Activated CD4-positive, CD25-positive, alpha-beta regulatory T cell (primary cell): ENCODE measurements around the gene GNAL.

ENCODE experiments used
- DNase-seq, 4 experiments: peaks; one replicate each; lab custom pipeline; 2025; lab: John Stamatoyannopoulos, UW

GNAL gene

DNA sequence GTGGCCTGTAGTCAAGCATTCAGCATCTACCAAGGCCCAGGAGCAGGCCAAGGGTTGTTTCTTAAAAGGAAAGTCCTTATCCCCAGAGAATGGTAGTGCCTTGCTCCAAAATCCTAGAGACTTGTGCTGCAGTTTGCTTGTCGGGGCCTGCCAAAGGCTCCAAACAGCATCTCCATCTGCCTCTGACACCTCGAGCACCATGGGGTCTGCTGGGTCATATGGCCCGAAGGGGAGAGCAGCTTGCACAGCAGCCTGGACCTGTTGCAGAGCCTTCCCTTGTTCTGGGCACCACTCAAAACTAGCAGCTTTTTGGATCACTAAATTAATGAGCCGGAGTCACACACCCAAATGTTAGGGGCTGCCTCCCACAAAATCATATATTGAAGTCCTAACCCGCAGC is 35.7 kb downstream of the GNAL start:
- no peak for DNase-seq

DNA sequence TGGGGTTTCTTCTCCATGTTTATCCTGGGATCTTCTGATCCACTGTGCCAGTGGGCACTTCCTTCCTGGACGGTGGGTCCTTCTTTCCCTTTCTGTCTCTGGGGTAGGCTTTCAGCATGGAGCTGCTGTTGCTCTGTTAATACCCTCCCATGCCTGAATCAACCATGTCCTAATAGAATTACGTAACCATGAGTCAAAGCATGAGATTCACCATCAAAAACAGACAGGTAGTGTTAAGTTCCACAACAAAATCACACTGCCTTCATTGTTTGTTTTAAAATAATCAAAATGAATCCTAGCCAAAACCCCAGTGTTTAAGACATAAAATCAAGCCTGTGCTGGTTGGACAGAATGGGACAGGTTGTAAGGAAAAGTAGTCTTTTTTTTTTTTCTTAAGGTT is 37.5 kb downstream of the GNAL start:
- DNase-seq = no peak

DNA sequence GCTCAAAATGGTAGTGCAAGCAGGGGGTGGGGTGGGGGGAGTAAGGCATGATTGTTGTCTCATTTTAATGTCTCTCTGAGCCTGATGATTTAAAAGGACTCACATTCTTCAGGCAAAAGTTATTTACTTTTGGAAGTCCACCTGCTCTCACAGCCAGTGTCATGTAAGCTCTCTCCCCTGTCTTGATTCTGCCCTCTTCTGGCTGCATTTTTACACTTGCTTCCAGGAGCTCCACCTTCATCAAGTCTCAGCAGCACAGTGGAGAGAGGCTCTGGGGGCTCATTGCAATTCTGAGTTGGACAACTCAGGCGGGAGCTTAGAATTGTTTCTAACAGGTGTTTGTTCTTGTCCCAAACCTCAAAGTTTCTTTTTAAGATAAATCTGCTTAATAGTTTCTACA is 39.2 kb downstream of the GNAL start:
- DNase-seq = no peak

DNA sequence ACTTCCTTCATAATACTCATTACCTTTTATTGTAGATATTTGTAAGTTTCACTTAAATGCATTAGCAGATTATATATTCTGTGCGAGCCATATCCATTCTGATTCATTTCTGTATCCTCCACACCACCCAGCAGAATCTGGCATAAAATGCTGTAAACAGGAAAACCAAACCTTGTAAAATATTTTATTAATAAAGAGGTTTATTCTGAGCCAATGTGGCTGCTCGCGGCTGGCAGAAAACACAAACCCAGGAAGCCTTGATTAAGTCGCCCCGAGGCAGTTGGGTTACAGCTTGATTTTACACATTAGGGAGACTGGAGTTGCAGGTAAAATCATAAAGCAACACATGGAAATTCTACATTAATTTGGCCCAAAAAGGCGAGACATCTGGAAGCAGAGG is 40.5 kb downstream of the GNAL start:
- DNase-seq = no peak

DNA sequence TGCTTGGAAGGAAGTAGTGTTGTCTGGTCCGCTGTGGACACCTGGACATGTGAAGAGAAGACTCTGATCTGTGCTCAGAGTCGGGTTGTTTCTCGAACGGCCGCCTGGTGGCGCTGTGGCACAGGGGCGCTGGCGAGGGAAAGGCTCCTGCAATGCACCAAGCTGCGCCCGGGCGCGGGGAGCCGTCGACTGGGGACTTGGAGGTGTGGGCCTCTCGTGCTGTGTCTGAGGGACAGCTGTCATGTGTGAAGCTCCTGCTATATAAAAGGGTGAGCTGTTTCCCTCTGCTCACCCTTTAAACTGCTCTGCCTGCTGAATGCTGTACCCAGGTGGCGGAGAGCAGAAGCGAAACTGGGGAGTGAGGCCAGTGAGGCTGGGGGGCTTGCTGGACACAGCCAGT is 44.0 kb downstream of the GNAL start:
- peak in 3 of 4 experiments; percentile 12 to 32 (median 31) for DNase-seq

DNA sequence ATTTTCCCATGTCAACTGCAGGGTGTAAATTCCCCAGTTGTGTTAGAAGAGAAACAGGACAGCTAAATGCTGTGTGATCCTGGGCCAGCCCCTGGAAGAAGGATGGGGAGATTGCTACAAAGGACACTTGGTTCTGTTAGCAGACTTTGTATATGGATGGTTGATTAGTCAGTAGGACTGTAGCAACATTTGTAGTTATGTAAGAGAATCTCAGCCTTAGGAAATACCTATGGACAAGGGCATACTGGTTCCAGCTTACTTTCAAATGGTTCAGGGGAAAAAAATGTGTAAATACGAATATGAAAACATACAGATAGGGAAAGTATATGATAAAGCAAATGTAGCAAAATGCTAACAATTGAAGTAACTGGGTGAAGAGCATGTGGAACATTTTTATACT is 47.6 kb downstream of the GNAL start:
- no peak for DNase-seq

DNA sequence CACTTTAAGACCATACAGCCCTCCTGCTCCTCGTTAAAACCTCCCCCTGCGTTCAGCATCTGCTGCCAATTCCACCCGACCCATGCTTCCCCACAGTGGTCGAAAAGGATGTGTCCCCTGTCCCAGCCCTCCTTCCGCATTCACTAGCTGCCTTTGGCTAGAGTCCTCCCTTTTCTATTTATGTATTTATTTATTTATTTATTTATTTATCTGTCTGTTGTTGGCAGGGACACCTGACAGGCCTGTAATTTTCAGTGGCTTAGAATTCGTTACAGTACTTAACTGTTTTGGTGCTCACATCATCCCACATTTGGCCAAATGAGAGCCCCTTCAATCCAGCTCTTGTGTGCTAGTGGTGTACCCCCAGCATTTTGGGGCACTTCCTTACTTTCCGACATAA is 50.8 kb downstream of the GNAL start:
- DNase-seq = no peak

DNA sequence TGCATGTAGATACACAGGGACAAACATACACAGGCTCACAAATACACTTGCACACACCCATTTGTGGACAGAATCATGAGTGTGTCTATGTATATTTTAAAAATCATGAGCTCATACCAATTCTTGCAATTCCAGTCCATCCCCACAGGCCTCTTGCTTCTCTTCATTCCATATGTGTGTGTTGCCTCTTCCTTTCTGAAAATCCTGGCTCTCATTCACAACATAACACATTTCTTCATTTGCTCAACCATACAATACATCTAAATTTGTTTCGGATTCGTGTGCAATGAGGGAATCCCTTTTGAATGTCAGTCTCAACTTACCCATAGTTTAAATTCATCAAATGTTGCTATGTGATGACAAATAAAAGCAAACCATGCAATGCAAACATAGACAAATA is 51.4 kb downstream of the GNAL start:
- DNase-seq = no peak

DNA sequence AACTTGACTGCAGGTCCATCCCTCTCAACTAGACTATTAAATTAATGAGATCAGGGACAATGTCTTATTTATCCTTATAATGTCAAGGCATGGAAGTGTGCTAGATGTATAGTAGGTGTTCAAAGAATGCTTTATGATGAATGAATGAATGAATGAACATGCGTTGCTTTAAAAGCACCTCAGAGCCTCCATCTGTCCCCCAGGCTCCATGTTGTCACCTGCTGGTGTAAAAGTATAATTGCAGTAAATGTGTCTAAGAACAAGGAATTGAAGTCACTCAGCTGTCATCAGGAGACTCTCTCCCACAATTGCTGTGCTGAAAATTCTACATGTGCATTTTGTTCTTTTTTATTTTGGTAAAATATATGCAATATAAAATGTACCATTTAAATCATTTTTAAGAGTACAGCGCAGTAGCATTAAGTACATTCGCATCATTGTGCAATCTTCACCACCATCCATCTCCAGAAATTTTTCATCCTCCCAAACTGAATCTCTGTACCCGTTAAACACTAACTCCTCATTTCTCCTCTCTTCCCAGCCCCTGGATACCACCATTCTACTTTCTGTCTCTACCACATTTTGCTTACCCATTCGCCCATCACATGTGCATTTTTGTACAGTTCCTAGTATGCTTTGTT is 52.6 kb downstream of the GNAL start:
- DNase-seq = no peak

DNA sequence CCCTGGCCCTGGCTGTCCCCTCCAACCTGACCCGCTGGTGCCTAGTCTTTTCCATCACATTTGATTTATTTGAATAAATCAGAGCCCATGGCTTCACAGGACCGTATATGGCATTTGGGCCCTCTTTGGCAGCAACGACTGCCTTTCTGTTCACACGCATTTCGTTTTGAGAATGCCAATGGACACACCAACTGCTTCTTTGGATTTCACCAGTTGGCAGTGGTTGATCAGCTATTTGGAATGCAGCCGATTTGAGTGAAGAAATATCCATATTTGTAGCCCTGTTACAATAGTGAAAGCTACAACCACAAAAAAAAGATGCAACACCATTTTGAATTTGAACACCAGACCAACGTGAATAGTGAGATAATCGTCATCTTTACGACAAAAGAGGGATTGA is 56.5 kb downstream of the GNAL start:
- no peak for DNase-seq

DNA sequence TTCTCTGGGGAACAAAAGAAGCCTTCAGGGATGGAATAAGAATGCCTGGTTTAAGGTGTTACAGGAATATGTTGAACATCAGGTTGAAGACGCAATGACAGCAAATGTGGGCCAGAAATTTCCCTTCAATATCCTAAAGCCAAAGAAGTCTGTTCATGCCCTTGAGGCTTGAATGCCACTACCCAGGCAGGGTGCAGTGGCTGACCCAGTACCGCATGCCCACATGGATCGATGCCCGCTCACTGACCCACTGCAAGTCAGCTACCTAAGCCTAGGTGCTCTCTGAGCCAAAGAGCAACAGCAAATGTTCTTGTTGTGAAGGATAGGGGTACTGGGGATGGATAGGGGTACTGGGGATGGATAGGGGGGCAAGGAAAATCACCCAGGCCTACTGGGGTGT is 58.2 kb downstream of the GNAL start:
- no peak for DNase-seq

DNA sequence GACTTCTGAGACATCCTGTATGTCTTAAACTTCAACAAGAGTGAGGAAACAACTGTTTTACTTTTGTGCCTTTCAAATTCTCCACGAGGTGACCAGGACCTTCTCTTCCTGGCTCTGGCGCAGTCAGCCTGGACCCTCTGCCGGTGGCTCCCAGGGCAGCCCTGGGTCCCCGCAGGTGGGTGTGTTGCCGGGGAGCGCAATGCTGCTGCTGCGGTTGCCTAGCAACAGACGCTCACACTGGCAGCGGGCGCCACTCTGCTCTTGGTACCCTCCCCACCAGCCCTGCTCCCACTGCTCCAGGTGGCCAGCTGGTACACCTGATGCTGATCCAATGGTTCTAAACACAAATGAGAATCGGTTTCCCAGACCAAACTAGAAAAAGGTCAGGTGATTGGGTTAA is 58.7 kb downstream of the GNAL start:
- no peak for DNase-seq

DNA sequence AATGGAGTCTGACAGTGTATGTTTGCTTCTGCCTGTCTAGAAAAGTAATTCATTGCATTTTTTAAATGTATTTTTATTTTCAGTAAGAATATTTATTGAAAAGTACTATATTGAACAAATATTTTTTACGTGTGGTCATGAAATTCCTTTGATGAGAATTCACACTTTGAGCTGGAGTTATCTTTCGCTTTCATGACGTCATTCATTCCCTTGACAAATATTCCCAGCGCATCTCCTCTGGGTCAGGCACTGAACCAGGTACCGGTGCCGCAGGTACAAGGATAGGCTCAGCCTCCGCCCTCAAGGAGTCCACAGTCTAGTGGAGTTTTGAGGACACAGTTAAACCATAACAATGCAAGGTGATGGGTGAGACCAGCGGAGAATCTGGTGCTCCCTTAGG is 60.2 kb downstream of the GNAL start:
- no peak for DNase-seq

DNA sequence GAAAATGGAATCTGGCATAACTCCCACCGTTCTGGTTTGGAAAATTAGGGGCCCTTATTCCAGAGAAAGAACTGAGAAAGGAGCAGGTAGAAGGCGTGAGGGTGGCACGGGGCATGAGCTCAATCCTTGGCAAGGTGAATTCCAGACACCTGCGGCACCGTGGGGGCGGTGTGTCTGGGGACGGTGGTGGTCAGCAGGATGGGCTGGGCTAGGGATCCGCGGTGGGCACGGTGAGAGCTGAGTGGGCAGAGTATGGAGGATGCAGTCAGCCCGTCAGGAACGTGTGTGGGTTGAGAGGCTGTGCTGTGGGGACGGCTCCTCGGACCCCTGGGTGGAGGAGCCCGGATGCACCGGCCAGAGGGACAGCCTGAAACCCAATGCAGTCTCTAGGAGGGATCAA is 61.1 kb downstream of the GNAL start:
- no peak for DNase-seq

DNA sequence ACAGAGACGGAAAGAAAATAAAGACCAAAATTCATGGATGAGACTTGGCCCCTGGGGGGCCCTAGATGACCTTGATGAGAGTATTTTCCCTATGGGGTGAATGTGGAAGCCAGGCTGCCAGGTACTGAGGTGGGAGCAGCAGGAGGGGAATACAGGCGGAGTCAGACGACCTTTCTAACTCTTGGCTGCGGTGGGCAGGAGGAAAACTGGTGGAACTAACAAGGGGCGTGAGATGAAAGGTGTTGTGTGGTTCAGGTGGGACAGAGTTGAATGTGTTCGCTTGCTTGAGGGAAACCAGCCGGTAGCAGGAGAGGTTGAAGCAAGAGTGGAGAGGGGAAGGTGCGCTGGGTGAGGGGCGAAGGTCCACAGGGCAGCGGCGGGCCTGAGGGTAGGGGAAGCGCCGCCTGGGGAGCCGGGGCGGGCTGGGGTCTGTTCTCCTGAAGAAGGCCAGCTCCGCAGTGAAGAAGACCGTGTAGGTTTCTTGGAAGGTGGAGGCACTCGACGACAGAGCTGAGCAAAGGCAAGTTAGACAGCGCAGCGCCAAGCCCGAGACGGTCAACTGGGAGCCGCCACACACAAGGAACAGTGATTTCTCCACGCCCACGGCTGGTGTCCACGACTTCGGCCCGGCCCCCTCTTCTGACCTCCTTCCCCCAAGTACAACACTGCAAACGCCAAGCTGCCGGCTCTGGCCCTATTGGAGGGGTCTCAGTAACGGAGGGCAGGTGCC is 61.7 kb downstream of the GNAL start:
- DNase-seq = no peak

DNA sequence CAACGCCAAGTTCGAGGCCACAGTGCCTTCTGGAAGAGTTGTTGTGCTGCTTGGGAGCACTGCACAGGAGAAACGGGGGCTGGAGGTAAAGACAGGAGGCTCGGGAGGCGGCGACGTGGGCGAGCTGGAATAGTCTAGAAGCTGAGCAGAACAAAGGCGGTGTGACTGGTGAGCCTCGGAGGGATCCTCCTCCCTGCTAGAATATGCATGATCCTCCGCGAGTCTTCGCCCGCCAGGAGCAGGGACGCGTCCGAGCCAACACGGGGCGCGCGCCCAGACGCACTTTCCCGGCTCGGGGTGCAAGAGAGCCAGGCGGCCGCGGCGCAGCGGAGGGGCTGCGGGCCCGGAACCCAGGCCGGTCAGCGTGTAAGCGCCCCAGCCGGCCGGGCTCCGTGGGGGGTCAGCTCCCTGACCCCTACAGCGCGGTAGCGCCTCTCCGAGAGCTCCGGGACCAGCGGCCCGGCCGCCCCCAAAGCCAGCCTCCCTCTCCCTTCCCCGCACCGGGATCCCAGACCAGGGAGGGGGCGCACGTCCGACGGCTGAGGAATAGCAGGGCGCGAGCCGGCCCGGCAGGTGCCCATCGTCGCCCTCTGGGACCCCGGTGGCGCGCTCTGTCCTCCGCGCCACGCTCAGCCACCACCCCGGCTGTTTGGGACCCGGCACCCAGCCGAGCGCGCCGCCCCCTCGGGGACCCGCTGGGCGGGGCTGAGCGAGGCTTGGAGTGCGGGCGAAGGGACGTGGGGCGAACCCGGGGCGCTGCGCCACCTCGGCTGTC is 62.5 kb downstream of the GNAL start:
- DNase-seq = no peak

DNA sequence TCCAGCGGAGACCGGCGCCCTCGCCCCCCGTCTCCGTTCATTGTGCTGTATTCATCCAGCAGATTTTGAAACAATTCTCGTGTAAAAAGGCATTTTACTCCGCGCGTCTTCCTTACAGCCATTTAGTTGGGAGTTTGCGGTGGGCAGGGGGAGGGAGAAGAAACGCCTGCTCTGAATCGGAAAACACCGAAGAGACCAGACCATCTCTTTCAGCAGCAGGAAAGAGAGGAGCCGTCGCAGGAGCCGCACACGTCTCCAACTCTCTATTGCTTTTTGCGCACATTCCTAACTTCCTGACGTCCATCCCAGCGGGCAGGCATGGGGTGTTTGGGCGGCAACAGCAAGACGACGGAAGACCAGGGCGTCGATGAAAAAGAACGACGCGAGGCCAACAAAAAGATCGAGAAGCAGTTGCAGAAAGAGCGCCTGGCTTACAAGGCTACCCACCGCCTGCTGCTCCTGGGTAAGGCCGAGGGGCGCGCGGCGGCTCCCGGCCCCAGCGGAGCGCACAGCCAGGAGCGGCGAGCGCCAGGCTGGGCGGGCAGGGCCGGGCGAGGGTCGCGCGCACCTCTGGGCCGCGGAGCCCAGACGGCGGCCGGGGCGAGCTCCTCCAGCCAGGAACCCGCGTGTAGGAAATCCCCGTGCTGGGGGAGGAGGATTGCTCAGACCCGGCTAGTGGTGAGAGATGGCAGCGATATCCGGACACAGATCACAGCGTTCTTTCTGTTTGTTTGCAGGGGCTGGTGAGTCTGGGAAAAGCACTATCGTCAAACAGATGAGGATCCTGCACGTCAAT is 63.2 kb downstream of the GNAL start:
- no peak for DNase-seq

DNA sequence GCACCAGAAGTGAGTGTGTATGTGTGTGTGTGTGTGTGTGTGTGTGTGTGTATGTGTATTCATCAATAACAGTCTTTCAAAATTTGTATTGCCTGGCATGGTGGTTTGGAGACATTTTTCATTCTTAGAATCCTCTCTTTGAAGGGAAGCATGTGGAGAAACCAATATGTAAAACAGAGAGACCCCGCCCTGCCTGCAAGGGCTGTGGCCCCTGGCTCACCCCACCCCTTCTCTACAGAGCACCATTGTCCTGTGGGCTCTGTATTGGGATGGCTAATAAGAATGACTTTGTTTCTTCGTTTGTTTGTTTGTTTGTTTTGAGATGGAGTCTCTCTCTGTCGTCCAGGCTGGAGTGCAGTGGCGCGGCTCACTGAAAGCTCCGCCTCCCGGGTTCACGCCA is 65.9 kb downstream of the GNAL start:
- DNase-seq = no peak

DNA sequence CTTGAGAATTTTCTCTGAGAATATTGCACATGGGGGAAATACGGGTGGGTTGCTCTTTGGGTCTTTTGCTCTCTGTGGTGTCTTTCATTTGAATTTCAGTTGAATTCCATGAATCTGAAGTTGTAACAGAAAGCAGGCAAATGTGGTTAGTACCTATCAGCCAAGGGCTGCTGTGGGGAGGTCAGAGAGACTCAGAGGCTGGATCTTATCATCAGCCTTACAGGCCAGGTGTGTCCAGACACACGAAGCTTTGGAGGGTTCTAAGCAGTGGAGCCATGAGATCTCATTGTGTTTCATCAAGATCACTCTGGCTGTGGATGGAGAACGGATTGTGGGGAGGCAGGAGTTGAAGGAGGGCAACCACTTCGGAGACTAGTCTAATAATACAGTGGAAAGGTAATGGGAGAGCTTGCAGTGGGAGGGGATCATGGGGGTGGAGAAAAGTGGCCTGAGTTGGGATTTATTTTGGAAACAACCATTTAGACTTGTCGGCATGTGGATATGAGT is 68.1 kb downstream of the GNAL start:
- DNase-seq = no peak

DNA sequence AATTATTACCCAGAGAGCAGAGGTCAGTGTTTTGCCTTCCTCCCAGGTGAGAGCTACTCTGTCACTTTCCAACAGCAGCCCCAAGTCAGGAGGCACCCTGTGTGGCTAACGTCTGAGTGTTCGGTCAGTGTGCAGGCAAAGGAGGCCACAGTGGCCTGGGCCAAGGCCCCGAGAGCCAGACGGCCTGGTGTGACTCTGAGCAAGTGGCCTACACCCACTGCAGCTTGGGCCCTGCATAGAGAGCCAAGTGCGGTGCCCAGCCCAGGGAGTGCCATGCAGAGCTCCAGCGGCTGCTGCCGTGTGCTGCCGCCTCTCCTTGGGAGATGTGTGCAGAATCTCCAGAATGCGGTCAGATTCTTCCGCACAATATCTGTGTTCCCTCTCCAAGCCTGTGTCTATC is 70.4 kb downstream of the GNAL start:
- no peak for DNase-seq

DNA sequence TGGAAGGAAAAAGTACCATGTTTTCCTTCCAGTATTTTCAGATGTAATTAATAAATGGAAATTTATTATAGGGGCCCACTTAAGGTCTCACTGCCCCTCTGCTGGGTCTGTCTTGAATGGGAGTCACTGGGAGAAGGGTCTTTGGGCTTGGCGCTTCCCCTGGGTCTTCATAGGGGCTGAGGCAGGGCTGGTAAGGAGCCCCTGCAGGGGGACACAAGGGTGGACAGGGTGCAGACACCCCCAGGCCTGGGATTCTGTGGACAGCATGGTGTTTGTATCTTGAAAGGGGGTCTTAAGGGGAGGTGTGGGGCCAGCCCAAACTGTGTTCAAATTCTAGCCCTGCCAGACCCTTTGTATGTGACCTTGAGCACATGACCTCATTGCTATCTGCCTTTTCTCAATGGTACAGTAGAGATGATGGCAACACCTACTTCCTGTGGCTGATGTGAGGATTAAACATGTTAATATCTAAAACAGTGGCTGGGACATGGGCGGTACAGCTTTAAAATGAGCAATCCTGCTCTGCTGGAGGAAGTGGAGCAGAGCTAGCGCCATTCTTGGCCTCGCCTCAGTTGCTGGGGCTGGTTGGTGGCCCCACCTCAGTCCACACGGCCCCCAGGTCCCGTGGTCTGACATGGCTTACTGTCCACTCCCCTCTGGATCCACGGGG is 71.6 kb downstream of the GNAL start:
- DNase-seq = no peak

DNA sequence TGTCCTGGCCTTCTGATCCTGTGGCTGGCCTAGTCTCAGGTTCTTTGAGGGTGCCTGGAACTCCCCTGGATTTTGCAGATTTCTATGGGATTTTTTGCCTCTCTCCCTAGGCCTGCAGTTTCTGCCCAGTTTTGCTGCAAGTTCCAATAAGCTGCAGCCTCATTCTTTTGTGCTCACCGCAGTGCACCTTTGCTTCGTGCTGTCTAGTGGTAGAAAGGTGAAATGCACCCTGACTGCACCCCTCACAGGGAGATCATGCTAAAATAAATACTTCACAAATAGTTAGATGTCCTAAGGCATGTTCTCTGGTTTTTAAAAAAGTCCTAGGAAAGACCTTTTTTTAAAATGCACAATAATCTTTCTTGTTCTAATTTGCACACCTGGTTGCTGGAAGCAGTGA is 72.5 kb downstream of the GNAL start:
- DNase-seq = no peak
